SK-N-SH treated with all-trans-retinoic acid at 6 μM for 48 hours (cell line): ENCODE data around the gene LRRC28.

Experiments used
- ATAC-seq: fragments of 200-7000 bp; cut with Tn5 transposase; 3 replicates; pipeline ENCODE4 v1.9.1; 2020; ENCODE audit warnings: mild to moderate bottlenecking, moderate library complexity
- ARNTL ChIP-seq: fragments of 450-650 bp; formaldehyde crosslinking; IDR thresholded peaks from 2 replicates; pipeline ENCODE4 v1.5.0; 2020; ENCODE audit warnings: low read depth, mild to moderate bottlenecking, moderate library complexity, borderline replicate concordance
- BACH2 ChIP-seq: fragments of 250-450 bp; sonication (Bioruptor Pico); IDR thresholded peaks from 2 replicates; pipeline ENCODE4 v1.9.0; 2021; ENCODE audit warnings: mild to moderate bottlenecking, borderline replicate concordance
- CREB5 ChIP-seq: fragments of 250-450 bp; sonication (Bioruptor Pico); IDR thresholded peaks from 2 replicates; pipeline ENCODE4 v1.5.1; 2020; ENCODE audit warnings: low read depth, mild to moderate bottlenecking, moderate library complexity
- CSDC2 ChIP-seq: fragments of 250-450 bp; sonication (Bioruptor Pico); IDR thresholded peaks from 2 replicates; pipeline ENCODE4 v1.5.0; 2020; ENCODE audit warnings: mild to moderate bottlenecking, moderate library complexity
- CSRNP3 ChIP-seq: fragments of 250-450 bp; sonication (Bioruptor Pico); IDR thresholded peaks from 2 replicates; pipeline ENCODE4 v1.5.1; 2021; ENCODE audit warnings: mild to moderate bottlenecking, moderate library complexity
- ESRRG ChIP-seq: fragments of 250-450 bp; sonication (Bioruptor Pico); IDR thresholded peaks from 2 replicates; pipeline ENCODE4 v1.6.1; 2021; ENCODE audit warnings: mild to moderate bottlenecking
- GLIS3 ChIP-seq: fragments of 250-450 bp; sonication (Bioruptor Pico); IDR thresholded peaks from 2 replicates; pipeline ENCODE4 v1.5.0; 2020; ENCODE audit warnings: mild to moderate bottlenecking, moderate library complexity
- ISL1 ChIP-seq: fragments of 250-450 bp; sonication (Bioruptor Pico); IDR thresholded peaks from 2 replicates; pipeline ENCODE4 v2.1.2; 2022; ENCODE audit warnings: mild to moderate bottlenecking, moderate library complexity
- OSR1 ChIP-seq: fragments of 250-450 bp; sonication (Bioruptor Pico); IDR thresholded peaks from 2 replicates; pipeline ENCODE4 v1.8.0; 2022; ENCODE audit warnings: moderate library complexity, mild to moderate bottlenecking, inconsistent platforms
- PATZ1 ChIP-seq: fragments of 250-450 bp; sonication (Bioruptor Pico); IDR thresholded peaks from 2 replicates; pipeline ENCODE4 v1.8.0; 2020; ENCODE audit warnings: mild to moderate bottlenecking, moderate library complexity, borderline replicate concordance
- PPARA ChIP-seq: fragments of 250-450 bp; sonication (Bioruptor Pico); IDR thresholded peaks from 2 replicates; pipeline ENCODE4 v1.5.0; 2020; ENCODE audit warnings: mild to moderate bottlenecking, borderline replicate concordance
- RARB ChIP-seq: fragments of 250-450 bp; sonication (Bioruptor Pico); IDR thresholded peaks from 2 replicates; pipeline ENCODE4 v1.8.0; 2021; ENCODE audit warnings: mild to moderate bottlenecking, moderate library complexity
- SNAI2 ChIP-seq: fragments of 250-450 bp; sonication (Bioruptor Pico); IDR thresholded peaks from 2 replicates; pipeline ENCODE4 v1.5.0; 2020; ENCODE audit warnings: mild to moderate bottlenecking, moderate library complexity
- TSHZ2 ChIP-seq: fragments of 250-450 bp; sonication (Bioruptor Pico); IDR thresholded peaks from 2 replicates; pipeline ENCODE4 v1.5.0; 2020; ENCODE audit warnings: mild to moderate bottlenecking, moderate library complexity
- ZC3H10 ChIP-seq: fragments of 250-450 bp; sonication (Bioruptor Pico); IDR thresholded peaks from 2 replicates; pipeline ENCODE4 v1.5.1; 2021; ENCODE audit warnings: mild to moderate bottlenecking, moderate library complexity
- ZFP3 ChIP-seq: fragments of 250-450 bp; sonication (Bioruptor Pico); IDR thresholded peaks from 2 replicates; pipeline ENCODE4 v1.5.0; 2020; ENCODE audit warnings: mild to moderate bottlenecking, moderate library complexity
- ZFP30 ChIP-seq: fragments of 450-650 bp; formaldehyde crosslinking; IDR thresholded peaks from 2 replicates; pipeline ENCODE4 v1.5.0; 2022; ENCODE audit warnings: mild to moderate bottlenecking, moderate library complexity
- ZNF565 ChIP-seq: fragments of 450-650 bp; formaldehyde crosslinking; conservative IDR thresholded peaks from 2 replicates; pipeline ENCODE4 v1.5.0; 2020; ENCODE audit warnings: low read depth, mild to moderate bottlenecking, moderate library complexity
- ZNF70 ChIP-seq: fragments of 450-650 bp; formaldehyde crosslinking; IDR thresholded peaks from 2 replicates; pipeline ENCODE4 v1.5.0; 2020; ENCODE audit warnings: mild to moderate bottlenecking, moderate library complexity
- ZNF8 ChIP-seq: fragments of 450-650 bp; formaldehyde crosslinking; IDR thresholded peaks from 2 replicates; pipeline ENCODE4 v1.5.0; 2020; ENCODE audit warnings: mild to moderate bottlenecking, moderate library complexity

Gene LRRC28

GRCh38 chr15:99257107-99257750 is 5.9 kb downstream of the LRRC28 start:
- no peak for ATAC-seq
- TF ChIP-seq RARB (CRISPR knock-in tag) = no peak
- TF ChIP-seq OSR1 (CRISPR knock-in tag) = no peak
- no peak for TF ChIP-seq CSRNP3
- no peak for TF ChIP-seq BACH2
- TF ChIP-seq ZNF565 (CRISPR knock-in tag) = no peak
- no peak for TF ChIP-seq CREB5 (CRISPR knock-in tag)
- no peak for TF ChIP-seq SNAI2
- no peak for TF ChIP-seq ARNTL (CRISPR knock-in tag)
- TF ChIP-seq GLIS3 (CRISPR knock-in tag) = no peak
- TF ChIP-seq, all 23 proteins: peak for 0

GRCh38 chr15:99264125-99264524 is 12.8 kb downstream of the LRRC28 start:
- no peak for ATAC-seq
- TF ChIP-seq BACH2 (no peak), ZNF8 (CRISPR knock-in tag) (no peak), GLIS3 (CRISPR knock-in tag) (no peak), TSHZ2 (CRISPR knock-in tag) (no peak), CREB5 (CRISPR knock-in tag) (no peak), RARB (CRISPR knock-in tag) (no peak), CSDC2 (CRISPR knock-in tag) (no peak), ZFP30 (no peak), PPARA (CRISPR knock-in tag) (no peak), ZNF565 (CRISPR knock-in tag) (no peak), ZFP3 (no peak), OSR1 (CRISPR knock-in tag) (no peak), ZC3H10 (no peak), ESRRG (CRISPR knock-in tag) (no peak), SNAI2 (no peak), ZNF70 (CRISPR knock-in tag) (no peak), PATZ1 (no peak), ISL1 (no peak), ARNTL (CRISPR knock-in tag) (no peak)

GRCh38 chr15:99265541-99266070 is 14.3 kb downstream of the LRRC28 start:
- no peak for TF ChIP-seq ZNF8 (CRISPR knock-in tag)
- no peak for TF ChIP-seq TSHZ2 (CRISPR knock-in tag)
- TF ChIP-seq CSDC2 (CRISPR knock-in tag) = no peak
- no peak for ATAC-seq
